ENCODE data around the gene CLDN4. TPM values are rescaled to one million over a fixed set of nuclear protein-coding genes. Genes with fewer than 3 reads are reported as not detected.

CLDN4 gene
- total and polyA plus RNA-seq, 2 experiments from 2014 or later: 11.6 to 19.4 TPM

GRCh38 chr7:73828107-73828803 lies 2.5 kb upstream of the CLDN4 start:
- H3K27ac Mint-ChIP-seq: peak overlapping the region; percentile 79; the same call in 1 of the 2 replicates
- peaks cover 69% of the 10 kb centered on the region for H3K4me1 Mint-ChIP-seq
- DNase-seq (ENCODE audit: low spot score) (no peak), ATAC-seq (no peak)
- peaks cover 10% of the 10 kb centered on the region for H3F3A ChIP-seq (replicated peaks; ENCODE audit: low read depth)
- no peaks in the 10 kb centered on the region for H4K20me1 ChIP-seq (replicated peaks; ENCODE audit: insufficient read depth)
- no peak overlapping the region for H2AFZ ChIP-seq
- no peaks in the 10 kb centered on the region for H3K36me3 ChIP-seq (ENCODE audit: insufficient read depth)
- peak overlapping the region; percentile 68 for H3K4me2 ChIP-seq
- peaks cover 10% of the 10 kb centered on the region for H3K27me3 Mint-ChIP-seq (ENCODE audit: insufficient read depth, low read depth, poor library complexity)
- no peaks in the 10 kb centered on the region for H3K9me2 ChIP-seq (ENCODE audit: insufficient read depth)
- no peaks in the 10 kb centered on the region for H3K27me3 ChIP-seq (ENCODE audit: insufficient read depth)
- no peaks in the 10 kb centered on the region for H3K79me2 ChIP-seq (replicated peaks; ENCODE audit: insufficient read depth)
- H3K4me1 ChIP-seq (ENCODE audit: insufficient read depth): peaks cover 66% of the 10 kb centered on the region
- no peaks in the 10 kb centered on the region for H3K36me3 Mint-ChIP-seq (ENCODE audit: low read depth)
- H3K9me3 Mint-ChIP-seq: no peaks in the 10 kb centered on the region
- H3K27ac ChIP-seq (ENCODE audit: low read depth): no peak overlapping the region
- TF ChIP-seq ETS1 (IDR thresholded peaks at IDR 0.05): no peak
- TF ChIP-seq ZNF331 (CRISPR knock-in tag; IDR thresholded peaks at IDR 0.05; ENCODE audit: low read depth): no peak
- TF ChIP-seq STAT1 (IDR thresholded peaks at IDR 0.05; ENCODE audit: unreplicated experiment): no peak
- no peak for TF ChIP-seq REST (IDR thresholded peaks at IDR 0.05; ENCODE audit: unreplicated experiment)
- no peak for TF ChIP-seq CREB1 (CRISPR knock-in tag; IDR thresholded peaks at IDR 0.05; ENCODE audit: low read depth)
- no peak for TF ChIP-seq CTCF (conservative IDR thresholded peaks at IDR 0.05; ENCODE audit: low read depth in 2 of 2)
- TF ChIP-seq EZH2 (IDR thresholded peaks at IDR 0.05; ENCODE audit: low read depth, unreplicated experiment): no peak
- TF ChIP-seq ZNF462 (CRISPR knock-in tag; IDR thresholded peaks at IDR 0.05): no peak
- no peak for TF ChIP-seq EZH2phosphoT487 (IDR thresholded peaks at IDR 0.05; ENCODE audit: unreplicated experiment)
- TF ChIP-seq NANOG (IDR thresholded peaks at IDR 0.05; ENCODE audit: borderline replicate concordance): no peak
- peak overlapping the region; percentile 29; the same call in 1 of the 2 replicates for H3K4me3 ChIP-seq
- H3K4me3 Mint-ChIP-seq: peak overlapping the region; percentile 45; the same call in 1 of the 3 replicates
